ENCODE results near the gene DCLK2.

Gene DCLK2

DNA sequence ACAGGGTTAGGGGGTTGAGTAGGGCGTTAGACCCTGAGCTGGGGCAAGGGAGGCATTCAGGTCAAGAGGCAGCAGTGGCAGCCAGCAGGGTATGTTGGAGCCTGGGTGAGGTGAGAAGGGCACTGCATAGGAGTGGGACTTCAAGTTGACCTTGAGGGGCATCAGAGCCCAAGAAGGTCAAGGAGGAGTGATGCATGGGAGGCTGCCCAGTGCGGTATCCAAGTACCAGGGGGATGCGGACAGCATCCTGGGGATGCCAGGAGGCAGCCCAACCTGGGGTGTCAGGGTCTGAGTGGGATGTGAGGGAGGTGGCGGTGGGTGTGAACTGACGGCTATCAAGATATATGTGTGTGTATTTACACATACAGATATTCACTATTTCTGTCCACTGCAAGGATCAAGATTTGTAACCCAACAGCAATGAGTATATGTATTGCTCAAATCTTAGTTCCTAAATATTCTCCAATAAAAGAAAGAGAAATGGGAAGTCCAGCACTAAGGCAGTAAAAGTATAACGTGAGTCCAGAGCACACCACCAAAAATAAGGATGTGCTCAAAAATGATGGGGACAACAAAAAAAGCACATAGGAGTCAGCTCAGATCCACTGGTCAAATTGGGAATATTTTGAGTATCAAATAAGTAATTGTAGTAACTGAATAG is 9.8 kb upstream of the DCLK2 start:
- DNase-seq (ENCODE audit: low read depth in 2 of 2, low spot score in 1 of 2) = no peak

DNA sequence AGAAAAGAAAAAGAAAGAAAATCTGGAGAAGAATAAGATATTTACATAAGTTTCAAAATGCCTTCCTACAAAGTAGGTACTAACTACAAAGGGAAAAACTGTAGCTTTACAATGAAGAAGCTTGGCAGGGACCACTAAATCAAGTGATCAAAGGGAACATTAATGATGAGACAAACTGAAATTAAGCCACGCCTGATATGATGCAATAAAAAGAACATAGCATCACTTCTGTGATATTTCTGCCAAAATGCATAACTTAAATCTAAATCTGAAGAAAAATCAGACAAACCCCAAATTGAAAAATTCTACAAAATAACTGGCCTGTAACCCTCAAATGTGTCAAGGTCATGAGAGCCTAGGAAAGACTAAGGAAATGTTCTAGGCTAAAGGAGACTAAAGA is 8.9 kb upstream of the DCLK2 start:
- DNase-seq (ENCODE audit: low read depth in 2 of 2, low spot score in 1 of 2) = no peak

DNA sequence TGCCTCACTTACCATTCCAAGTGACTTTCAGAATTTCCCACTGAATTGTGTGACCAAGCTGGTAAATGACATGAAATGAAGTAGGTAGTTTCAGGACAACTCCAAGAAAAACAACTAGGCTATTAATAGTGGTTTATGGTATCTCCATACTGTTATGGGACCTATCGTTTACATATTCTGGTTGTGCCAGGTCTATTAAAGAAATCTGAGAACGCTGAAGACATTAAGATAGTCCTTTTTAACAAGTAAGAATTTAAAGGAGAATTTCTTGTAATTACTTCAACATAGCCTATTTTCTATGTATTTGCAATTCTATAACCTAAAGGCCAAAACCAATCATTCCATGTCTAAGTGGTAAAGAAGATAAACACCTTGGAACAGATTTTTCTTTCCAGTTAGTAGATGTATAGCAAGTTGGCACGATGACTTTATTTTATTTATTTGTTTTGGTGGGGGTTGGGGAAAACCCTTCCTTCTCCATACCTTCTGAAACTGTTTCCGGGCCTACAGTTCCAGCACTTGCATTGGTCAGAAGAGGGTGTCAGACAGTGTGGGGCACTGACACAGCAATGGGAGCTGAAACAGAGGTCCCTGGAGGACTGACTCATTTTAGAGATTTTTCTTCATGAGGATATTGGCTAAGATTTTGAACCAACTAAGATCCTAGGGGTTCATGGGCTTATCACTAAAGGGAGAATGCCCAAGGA is 7.6 kb upstream of the DCLK2 start:
- no peak for DNase-seq (ENCODE audit: low read depth in 2 of 2, low spot score in 1 of 2)

DNA sequence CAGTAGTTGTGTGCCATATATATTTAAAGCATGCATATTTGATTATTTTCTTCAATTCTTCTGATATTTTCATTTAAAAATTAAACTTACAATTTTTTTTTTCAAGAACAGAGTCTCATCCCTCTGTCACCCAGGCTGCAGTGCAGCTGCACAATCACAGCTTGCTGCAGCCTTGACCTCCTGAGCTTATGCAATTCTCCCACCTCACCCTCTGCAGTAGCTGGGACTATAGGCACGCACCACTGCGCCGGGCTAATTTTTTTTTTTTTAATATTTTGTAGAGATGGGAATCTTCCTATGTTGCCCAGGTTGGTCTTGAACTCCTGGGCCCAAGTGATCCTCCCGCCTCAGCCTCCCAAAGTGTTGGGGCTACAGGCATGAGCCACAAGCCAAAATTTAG is 5.8 kb upstream of the DCLK2 start:
- DNase-seq (ENCODE audit: low read depth in 2 of 2, low spot score in 1 of 2) = no peak

DNA sequence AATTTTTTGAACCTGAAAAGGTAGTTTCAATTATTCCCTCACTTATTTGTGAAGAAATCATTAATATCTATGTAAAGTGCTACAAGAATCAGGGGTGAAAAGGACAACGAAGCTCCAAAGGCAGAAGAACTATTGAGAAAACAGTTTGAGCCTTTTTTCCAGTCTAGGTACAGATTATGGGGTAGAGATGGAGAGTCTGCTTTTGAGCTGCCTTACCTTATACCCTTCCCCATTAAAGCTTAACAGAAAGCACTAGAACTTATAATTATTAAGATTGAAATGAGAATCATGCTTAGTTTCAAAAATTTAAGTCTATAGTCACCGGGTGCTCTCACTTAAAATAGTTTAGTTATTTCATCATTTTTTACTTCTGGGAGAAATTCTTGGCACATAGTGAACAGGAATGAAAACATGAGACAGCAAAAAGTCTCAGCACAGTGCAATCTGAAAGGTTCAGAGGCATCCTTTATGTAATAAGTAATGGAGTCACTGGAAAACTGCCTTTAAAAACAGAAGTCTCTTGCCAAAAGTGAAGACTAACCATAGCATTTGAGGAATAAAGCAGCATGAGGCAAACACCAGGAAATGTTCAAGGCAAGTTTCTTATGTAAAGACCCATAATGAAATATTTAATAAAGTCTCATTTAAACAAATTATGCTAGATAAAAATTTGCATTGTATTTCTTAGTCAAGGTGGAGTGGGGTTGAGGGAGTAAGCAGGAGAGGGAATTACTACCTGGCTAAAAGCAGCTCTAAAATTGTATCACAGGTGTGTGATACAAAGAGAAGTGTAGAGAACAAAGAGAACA is 5.1 kb upstream of the DCLK2 start:
- DNase-seq (ENCODE audit: low read depth in 2 of 2, low spot score in 1 of 2) = no peak

DNA sequence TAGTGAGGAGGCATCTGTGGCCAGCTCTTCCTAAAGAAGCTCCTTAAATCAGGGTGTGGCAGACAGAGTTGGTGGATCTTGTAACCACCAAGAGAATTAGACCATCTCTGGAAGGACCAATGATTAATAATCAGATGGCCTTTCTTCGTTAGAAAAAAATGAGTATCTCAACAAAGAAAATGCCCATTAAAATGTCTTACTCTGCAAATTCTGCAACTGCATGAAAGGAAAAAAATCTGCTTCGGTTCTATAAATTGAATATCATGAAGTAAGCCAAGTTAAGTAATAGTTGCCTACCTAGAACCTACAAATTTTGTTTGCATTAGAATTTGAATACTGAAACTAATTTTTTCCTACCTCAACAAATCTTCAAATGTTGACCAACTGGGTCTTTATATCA is 4.2 kb upstream of the DCLK2 start:
- DNase-seq (ENCODE audit: low read depth in 2 of 2, low spot score in 1 of 2) = no peak

DNA sequence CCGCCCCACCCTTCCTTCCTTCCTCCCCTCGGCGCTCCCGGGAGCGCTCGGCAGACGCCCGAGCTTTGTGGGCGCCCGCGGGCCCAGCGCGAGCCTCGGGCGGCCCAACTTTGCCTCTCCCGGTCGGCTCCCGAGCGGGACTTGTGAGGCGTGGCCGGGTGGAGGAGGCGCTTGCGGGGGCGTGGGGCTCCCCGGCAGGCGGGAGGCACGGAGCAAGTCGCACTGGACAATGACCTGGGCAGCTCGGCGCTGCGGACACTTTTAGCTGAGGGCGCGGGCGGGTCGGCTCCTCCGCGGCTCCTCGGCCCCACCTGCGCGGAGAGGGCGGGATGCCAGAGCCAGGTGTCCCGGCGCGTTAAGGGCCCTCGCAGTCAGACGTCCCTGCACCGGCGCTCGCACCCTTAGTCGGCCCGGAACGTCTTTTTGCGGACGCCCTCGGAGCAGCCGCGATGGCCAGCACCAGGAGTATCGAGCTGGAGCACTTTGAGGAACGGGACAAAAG is 385 bp downstream of the DCLK2 start:
- DNase-seq (ENCODE audit: low read depth in 2 of 2, low spot score in 1 of 2) = no peak

DNA sequence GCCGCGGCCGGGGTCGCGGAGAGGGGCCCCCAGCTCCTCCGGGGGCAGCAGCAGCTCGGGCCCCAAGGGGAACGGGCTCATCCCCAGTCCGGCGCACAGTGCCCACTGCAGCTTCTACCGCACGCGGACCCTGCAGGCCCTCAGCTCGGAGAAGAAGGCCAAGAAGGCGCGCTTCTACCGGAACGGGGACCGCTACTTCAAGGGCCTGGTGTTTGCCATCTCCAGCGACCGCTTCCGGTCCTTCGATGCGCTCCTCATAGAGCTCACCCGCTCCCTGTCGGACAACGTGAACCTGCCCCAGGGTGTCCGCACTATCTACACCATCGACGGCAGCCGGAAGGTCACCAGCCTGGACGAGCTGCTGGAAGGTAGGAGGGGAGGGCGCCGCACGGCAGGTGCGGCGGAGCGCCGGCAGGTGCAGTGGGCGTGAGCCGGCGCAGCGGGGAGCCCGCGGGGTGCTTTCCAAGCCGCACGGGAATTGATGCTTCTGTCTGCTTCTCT is 886 bp downstream of the DCLK2 start:
- no peak for DNase-seq (ENCODE audit: low read depth in 2 of 2, low spot score in 1 of 2)

DNA sequence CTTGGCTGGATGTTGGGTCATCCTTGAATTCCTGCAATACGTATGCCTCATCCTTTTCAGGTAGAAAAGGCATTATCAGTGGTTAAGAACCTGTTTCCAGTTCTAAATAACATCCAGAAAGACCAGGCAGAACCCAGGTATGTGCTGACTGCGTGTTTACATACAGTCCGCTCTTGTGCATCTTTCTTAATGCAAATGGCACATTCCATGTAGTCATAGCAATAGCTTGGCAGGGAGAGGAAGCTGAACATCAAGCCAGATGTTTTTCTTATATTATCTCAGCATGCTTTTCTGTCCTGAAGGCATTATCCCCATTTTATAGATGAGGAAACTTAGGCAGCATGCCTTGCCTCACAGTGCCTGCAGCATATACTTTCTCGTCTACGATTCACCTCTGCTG is 2.1 kb downstream of the DCLK2 start:
- no peak for DNase-seq (ENCODE audit: low read depth in 2 of 2, low spot score in 1 of 2)

DNA sequence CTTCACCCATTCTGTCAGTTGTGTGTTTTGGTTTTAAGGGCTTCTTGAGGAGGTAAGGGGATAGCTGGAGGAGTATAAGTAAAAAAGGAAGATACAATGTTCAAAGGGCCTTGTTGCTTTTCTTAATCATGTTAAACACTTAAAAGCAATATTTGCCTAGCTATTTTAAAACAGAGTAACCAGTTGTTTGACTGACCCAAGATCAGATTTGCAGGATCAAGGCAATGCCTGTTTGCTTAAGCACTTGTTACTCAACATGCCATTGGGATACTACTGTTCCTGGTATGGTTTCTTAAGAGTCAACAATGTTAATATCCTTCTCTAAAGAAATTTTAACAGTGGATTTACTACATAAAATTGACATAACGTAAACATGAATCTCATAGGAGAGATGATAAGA is 2.6 kb downstream of the DCLK2 start:
- DNase-seq (ENCODE audit: low read depth in 2 of 2, low spot score in 1 of 2) = no peak

DNA sequence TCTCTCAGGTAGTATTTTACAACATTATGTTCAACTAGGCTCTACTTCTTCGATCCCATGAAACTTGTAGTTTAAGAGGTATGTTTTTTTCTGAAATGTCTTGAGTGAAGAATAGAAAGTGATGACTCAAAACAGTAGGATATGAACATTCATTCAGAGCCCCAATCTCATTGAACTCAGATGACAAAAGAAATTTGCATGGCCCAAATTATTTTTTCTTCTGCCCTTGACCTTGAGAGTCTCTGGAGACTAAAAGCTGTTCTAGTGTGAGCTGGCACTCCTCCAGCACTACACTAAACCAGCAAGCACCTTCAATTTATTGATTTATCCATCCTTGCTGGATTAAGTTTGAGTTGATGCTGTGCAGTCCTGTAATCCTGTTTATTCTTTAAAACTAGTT is 4.0 kb downstream of the DCLK2 start:
- DNase-seq (ENCODE audit: low read depth in 2 of 2, low spot score in 1 of 2) = no peak

DNA sequence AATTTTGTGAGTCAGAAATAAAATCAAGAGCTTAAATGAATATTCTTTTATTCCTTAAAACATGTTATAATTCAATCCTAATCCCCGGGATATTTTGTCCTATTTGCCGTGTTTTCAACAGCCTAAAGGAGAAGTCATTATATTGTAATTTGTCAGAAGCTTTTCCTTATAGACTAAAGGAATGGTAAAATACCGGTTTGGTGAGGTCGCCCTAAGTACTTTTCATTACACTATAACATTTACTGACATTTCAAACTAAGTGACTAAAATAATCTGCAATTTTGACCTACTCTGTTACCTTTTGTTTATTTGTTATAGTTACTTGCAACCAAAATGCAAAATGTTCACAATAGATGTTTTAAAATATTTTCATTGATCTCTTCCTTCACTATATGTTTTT is 8.8 kb downstream of the DCLK2 start:
- DNase-seq (ENCODE audit: low read depth in 2 of 2, low spot score in 1 of 2) = no peak

DNA sequence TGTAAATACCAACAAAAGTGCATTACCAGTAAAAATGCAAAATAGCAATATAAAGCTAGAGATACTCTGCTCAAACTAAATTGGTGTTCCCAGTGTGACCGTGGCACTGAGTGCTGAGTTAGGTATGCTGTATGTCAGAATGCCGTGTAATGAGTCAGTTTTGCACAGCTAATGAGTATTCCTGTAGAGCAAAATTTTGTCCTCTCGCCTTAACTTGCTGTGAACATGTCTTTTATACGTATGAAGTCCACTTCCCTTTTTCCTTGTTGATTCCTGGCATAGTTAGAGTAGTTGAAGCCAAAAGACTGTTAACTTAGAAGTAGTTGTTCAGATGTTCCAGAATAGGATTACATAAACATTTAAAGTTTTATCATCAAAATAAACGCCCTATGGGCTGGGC is 11.5 kb downstream of the DCLK2 start:
- no peak for DNase-seq (ENCODE audit: low read depth in 2 of 2, low spot score in 1 of 2)

DNA sequence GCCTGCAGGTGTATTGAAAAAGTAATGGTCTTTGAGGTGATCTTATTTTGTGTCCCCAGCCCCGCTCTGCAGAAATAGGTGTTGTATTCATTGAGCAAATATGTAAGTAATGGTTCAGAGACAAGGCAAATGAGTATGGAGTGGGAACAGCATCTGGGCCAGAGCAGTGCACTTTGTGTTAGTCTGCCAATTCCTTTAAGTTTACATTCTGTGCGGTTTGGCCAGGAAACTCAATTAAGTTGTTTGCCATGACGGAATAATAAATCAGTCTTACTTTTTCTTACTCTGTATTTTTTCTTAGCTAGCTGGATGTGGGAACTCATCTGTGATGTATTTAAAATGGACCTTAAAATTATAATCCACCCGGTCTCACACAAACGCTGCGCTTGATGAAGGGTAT is 12.6 kb downstream of the DCLK2 start:
- DNase-seq (ENCODE audit: low read depth in 2 of 2, low spot score in 1 of 2) = no peak

DNA sequence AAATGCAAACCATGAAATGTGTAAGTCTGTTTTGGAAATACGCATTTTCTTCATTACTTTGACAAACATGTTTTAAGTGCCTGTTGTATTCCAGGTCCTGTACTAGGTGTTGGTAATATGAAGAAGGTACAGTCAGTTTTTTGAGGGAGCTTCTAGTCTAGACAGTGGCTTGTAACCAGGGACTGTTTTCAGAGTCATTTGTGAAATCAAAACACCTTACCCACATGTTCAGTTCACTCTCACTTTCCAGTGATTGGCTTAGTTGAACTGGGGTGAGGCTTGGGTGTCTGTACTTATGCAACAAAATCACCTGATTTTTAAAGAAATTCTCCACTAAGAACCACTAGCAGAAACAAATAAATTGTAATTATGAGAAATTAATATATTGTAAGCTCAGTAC is 16.4 kb downstream of the DCLK2 start:
- no peak for DNase-seq (ENCODE audit: low read depth in 2 of 2, low spot score in 1 of 2)

DNA sequence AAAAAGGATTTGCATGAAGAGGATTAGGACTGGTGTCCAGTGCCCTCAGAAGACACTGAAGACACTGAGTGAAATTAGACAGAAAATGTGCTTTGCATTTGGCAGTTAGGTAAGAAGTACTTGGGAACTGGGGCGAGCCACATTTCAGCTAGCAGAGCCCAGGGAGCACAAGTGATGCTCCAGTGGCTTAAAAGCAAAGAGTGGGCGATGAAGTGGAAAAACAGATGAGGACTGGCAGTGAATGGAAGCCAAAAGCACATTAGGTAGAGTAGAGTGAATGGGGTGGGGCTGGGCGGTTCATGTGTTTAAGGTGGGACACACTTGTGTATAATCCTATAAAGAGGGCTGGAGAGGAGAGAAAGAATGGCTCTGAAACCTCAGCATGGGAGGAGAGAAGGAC is 18.4 kb downstream of the DCLK2 start:
- no peak for DNase-seq (ENCODE audit: low read depth in 2 of 2, low spot score in 1 of 2)

DNA sequence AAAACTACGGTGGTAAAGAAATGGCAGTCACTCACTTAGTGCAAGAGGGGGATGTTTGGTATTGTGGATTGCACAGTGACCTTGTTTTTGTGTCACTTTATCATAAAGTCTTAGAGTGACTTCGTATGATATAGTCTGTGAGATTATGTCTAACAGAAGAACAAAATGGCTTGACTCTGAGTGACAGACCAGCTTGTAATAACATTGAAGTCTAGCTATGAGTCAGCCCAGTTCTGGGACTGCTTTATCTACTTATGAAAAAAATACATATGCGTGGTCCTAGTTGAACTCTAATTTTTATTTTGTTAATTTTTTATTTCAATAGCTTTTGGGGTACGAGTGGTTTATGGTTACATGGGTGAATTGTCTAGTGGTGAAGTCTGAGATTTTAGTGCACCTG is 20.0 kb downstream of the DCLK2 start:
- DNase-seq (ENCODE audit: low read depth in 2 of 2, low spot score in 1 of 2) = no peak

DNA sequence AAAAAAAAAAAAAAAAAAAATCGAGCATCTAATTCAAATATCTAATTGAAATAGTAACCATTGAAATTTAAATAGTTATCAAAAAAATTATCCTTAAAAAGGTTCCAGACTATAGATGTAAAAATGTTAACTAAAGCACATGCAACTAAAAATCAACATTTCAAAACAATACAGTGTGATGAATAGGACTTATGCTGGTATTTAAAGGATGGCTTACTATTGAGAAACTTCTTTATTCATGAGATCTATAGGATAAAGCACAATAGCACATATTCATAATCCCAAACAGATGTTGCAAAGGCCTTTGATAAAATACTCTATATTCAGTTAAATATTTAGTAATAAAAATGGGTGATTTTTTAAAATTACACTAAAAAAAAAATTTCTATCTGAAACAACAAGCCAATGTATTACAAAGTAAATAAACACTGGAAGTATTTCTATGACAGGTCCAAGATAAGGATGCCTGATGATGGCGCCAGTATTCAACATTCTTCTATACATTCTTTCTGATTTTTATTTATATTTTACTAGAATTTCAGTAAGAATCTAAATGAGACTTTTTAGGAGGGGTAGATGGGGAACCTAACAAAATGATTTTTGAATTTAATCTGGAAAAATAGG is 26.3 kb downstream of the DCLK2 start:
- DNase-seq (ENCODE audit: low read depth in 2 of 2, low spot score in 1 of 2) = no peak

DNA sequence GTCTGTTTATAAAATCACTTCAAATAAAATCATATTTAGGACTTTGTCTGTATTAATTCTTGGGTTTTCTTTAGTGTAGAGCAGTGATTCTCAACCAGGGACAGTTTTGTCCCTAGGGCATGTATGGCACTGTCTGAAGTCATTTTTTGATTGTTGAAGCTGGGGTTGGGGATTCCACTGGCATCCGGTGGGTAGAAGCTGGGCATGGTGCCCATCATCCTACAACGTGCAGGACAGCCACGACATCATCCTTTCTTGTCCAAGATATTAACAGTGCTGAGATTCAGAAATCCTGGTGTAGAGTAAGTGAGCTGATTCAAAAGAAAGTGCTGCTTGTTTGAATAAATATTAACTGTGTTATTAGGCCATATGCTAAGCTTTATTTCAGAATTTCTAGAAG is 28.6 kb downstream of the DCLK2 start:
- no peak for DNase-seq (ENCODE audit: low read depth in 2 of 2, low spot score in 1 of 2)

DNA sequence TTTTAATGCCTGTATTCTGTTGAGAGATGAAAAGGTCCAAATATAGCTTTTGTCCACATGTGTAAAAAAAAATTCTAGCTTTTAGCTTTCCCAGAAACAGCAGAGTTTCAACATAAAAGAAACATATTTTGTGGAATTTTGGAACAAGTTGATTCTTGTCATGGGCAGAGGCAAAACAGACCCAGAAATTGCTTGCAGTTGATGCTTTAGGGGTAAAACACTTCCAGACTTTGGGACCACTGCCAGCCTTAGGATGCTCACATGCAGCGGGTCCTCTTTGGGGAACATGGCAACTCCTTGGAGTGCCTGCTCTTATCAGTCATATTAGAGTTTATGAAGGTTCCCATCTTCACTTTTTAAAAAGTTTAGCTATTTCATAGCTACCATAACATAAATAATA is 30.4 kb downstream of the DCLK2 start:
- no peak for DNase-seq (ENCODE audit: low read depth in 2 of 2, low spot score in 1 of 2)

DNA sequence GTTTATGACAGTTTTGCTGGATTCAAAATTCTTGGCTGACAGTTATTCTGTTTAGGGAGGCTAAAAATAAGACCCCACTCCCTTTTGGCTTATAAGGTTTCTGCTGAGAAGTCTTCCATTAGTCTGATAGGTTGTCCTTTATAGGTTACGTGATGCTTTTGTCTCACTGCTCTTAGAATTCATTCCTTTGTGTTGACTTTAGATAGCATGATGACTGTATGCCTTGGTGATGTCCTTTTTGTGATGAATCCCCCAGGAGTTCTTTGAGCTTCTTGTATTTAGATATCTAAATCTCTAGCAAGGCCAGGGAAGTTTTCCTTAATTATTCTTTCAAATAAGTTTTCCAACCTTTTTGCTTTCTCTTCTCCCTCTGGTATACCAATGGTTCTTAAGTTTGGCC is 36.4 kb downstream of the DCLK2 start:
- no peak for DNase-seq (ENCODE audit: low read depth in 2 of 2, low spot score in 1 of 2)

DNA sequence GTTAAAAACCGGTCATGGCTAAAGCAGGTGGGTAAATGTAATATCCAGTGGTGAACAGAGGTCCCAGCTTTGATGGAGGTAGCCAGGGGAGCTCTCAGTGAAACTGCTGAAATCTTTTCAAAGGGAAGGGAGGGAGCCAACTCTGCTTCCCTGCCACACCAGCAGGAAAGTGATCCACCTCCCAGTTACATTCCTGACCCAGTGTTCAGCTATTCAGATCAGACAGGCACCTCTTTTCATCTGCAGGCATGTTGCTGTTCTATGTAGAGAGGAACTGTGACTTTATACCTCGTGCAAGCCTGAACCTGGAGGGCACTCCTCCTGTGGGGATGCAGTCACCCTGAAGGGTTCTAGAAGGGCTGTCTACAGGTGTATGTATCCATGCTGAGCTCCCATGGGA is 37.6 kb downstream of the DCLK2 start:
- no peak for DNase-seq (ENCODE audit: low read depth in 2 of 2, low spot score in 1 of 2)

Measured in stimulated activated CD8-positive, alpha-beta memory T cell treated with anti-CD3 and anti-CD28 coated beads, Interleukin-4, amount 100 ng/mL, for 4 hours (primary cell).